T-cell (primary cell): ENCODE data around the gene PPAT. TPM values are rescaled to one million over a fixed set of nuclear protein-coding genes. Genes with fewer than 3 reads are reported as not detected.

Source experiments
- ATAC-seq, 4 experiments: fragments of 200-7000 bp in 3 of 4; fragments of 150-1000 bp in 1 of 4; cut with Tn5 transposase; replicated peaks in 1 of 4; 1 replicate in 3 of 4; 2 replicates in 1 of 4; pipeline ENCODE4 v1.10.0; 2021; ENCODE audit warnings: moderate library complexity in 3 of 4, mild to moderate bottlenecking in 2 of 4, moderate number of reproducible peaks in 1 of 4
- CTCF ChIA-PET, 2 donors: fragments of 300-600 bp; sonication (Branson Sonifier 250); formaldehyde crosslinking; loops; one replicate each; lab custom pipeline; 2022; ENCODE audit warnings: antibody characterized with exemption in 2 of 2; lab: Charles Lee
- POLR2A ChIA-PET, 2 donors: fragments of 300-600 bp; sonication (Branson Sonifier 250); formaldehyde crosslinking; loops; one replicate each; lab custom pipeline; 2022; ENCODE audit warnings: antibody characterized with exemption in 2 of 2; lab: Charles Lee
- DNase-seq, 35 experiments: peaks; one replicate each; pipeline versions ENCODE4 v3.0.0 to v3.0.0-alpha.2; 2013 to 2023
- H3K27ac ChIP-seq: one replicate; pipeline ENCODE4 v1.5.1; 2013; ENCODE audit warnings: low read length
- H3K27me3 ChIP-seq, 2 experiments: replicated peaks in 1 of 2; 1 replicate in 1 of 2; 2 replicates in 1 of 2; pipeline versions ENCODE4 v1.6.1 to v1.7.0; 2013; ENCODE audit warnings: low read length in 1 of 2, mixed read lengths in 1 of 2; ENCODE audit not compliant: control insufficient read depth in 2 of 2, insufficient read depth in 2 of 2; ENCODE audit errors: extremely low read depth in 1 of 2
- H3K36me3 ChIP-seq, 2 donors: 1 replicate in 1 of 2; 2 replicates in 1 of 2; pipeline versions ENCODE4 v1.6.1 to v1.7.0; 2013; ENCODE audit warnings: low read length in 1 of 2; ENCODE audit not compliant: control insufficient read depth in 2 of 2, insufficient read depth in 1 of 2; ENCODE audit errors: extremely low read depth in 1 of 2
- H3K4me1 ChIP-seq, 2 experiments: 1 replicate in 1 of 2; 2 replicates in 1 of 2; pipeline versions ENCODE4 v1.6.1 to v1.7.0; 2013; ENCODE audit warnings: low read length in 2 of 2, mixed read lengths in 1 of 2; ENCODE audit not compliant: insufficient read depth in 2 of 2, control insufficient read depth in 1 of 2; ENCODE audit errors: extremely low read depth in 1 of 2
- H3K4me3 ChIP-seq, 2 donors: 1 replicate in 1 of 2; 2 replicates in 1 of 2; pipeline versions ENCODE4 v1.5.1 to v1.7.0; 2013; ENCODE audit warnings: mild to moderate bottlenecking in 2 of 2, low read length in 1 of 2, moderate library complexity in 1 of 2; ENCODE audit not compliant: control insufficient read depth in 1 of 2; ENCODE audit errors: extremely low read depth in 1 of 2
- H3K9me3 ChIP-seq: 2 replicates; pipeline ENCODE4 v1.7.0; 2013
- H3K27ac Mint-ChIP-seq, 2 donors: one replicate each; pipeline ENCODE4 v1.8.0; 2020 to 2021; ENCODE audit warnings: mild to moderate bottlenecking in 2 of 2, mixed read lengths in 2 of 2
- H3K27me3 Mint-ChIP-seq, 2 donors: one replicate each; pipeline ENCODE4 v1.8.0; 2021 to 2022; ENCODE audit warnings: mixed read lengths in 2 of 2
- H3K36me3 Mint-ChIP-seq: one replicate; pipeline ENCODE4 v1.8.0; 2021; ENCODE audit warnings: mixed read lengths
- H3K4me1 Mint-ChIP-seq, 3 donors: one replicate each; pipeline ENCODE4 v1.8.0; 2020 to 2022; ENCODE audit warnings: mixed read lengths in 3 of 3, mild to moderate bottlenecking in 1 of 3
- H3K4me3 Mint-ChIP-seq, 3 donors: one replicate each; pipeline ENCODE4 v1.8.0; 2020 to 2022; ENCODE audit warnings: mild to moderate bottlenecking in 3 of 3, mixed read lengths in 3 of 3, moderate library complexity in 3 of 3
- H3K9me3 Mint-ChIP-seq, 3 donors: one replicate each; pipeline ENCODE4 v1.8.0; 2020 to 2022; ENCODE audit warnings: mixed read lengths in 3 of 3
- WGBS: methylation state at CpG from one replicate; pipeline ENCODE4 v1.1.5; 2013; ENCODE audit warnings: missing lambda C conversion rate; ENCODE audit not compliant: insufficient coverage; 5-methylcytosine and 5-hydroxymethylcytosine counted together
- total RNA-seq, 35 experiments: library from RNA in 6 of 35; stranded (reverse) in 6 of 35; fragments of 120-200 nt in 1 of 35; gene quantifications; one replicate each; pipeline versions ENCODE4 v1.2.1 to v1.2.4 and lab custom pipeline; 2013 to 2026

PPAT gene
- total RNA-seq, 5 donors from 2014 or later (not counting 1 experiment from before 2014, with no cell fraction given) = 10.5 to 15.1 (median 12.5) TPM

DNA sequence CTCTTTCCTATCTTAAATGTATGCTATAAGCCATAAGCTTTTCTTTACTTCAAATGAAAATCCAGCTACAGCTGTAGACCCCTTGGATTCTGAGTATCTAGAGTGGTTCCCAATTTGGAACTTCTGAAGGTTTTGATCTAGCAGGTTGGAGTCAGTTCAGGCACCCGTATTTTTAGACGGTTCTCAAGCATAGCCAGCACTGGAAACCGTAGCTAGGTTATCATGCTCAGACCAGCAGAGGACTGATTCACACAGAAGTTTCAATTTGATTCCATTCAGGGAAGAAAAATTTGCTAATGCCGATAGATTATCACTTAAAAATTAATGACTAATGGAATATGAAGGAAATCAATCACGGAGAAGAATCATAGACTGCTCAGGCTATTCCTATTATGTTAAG, 11.2 kb downstream of the PPAT start:
- CTCF ChIA-PET = interaction anchor here (0.6 to 4.5 kb wide), 11 partner anchors 8 to 413 kb away, joined by 3 to 74 read pairs (median 5); partner anchors contain the start of genes PAICS (in 2 of the 2) and PPAT (in 1 of the 2)
- H3K4me3 ChIP-seq = no peak overlapping the region
- H3K4me1 ChIP-seq = no peaks in the 10 kb centered on the region
- H3K27ac Mint-ChIP-seq = no peak overlapping the region
- H3K27ac ChIP-seq = no peak overlapping the region
- no peak overlapping the region for H3K4me3 Mint-ChIP-seq
- no peak for ATAC-seq
- peaks cover 6% of the 10 kb centered on the region for H3K36me3 Mint-ChIP-seq
- H3K9me3 Mint-ChIP-seq = no peaks in the 10 kb centered on the region
- H3K9me3 ChIP-seq = no peaks in the 10 kb centered on the region
- peaks cover 3 to 13% (median 3%) of the 10 kb centered on the region in 3 donors for H3K4me1 Mint-ChIP-seq
- no peak for DNase-seq
- WGBS = 89% methylated on average over 3 of the region's 5 CpGs
- H3K36me3 ChIP-seq = no peaks in the 10 kb centered on the region
- H3K27me3 ChIP-seq = no peaks in the 10 kb centered on the region
- POLR2A ChIA-PET = interaction anchor here in 1 of 2 donors (1.3 to 1.4 kb wide), 2 partner anchors 13 to 37 kb away, joined by 5 to 9 read pairs; partner anchors contain the start of gene AASDH
- H3K27me3 Mint-ChIP-seq = no peaks in the 10 kb centered on the region

DNA sequence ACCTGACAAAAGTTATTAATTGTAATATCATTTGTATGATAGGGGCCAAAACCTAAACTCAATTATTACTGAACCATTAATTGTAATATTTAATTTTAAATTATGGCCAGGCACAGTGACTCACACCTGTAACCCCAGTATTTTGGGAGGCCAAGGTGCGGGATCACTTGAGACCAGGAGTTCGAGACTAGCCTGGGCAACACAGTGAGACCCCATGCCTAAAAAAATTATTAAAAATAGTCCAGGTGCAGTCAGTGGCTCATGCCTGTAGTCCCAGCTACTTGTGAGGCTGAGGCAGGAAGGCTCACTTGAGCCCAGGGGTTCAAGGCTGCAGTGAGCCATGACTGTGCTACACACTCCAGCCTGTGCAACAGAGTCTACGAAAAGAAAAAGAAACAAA, 18.0 kb downstream of the PPAT start:
- Histone ChIP-seq H3K27me3 (no peaks in the 10 kb centered on the region), H3K4me1 (no peaks in the 10 kb centered on the region), H3K4me3 (no peak overlapping the region), H3K9me3 (no peaks in the 10 kb centered on the region), H3K36me3 (no peaks in the 10 kb centered on the region), H3K27ac (no peak overlapping the region)
- DNase-seq (no peak), ATAC-seq (no peak)
- WGBS = 94% methylated on average over 2 of the region's 3 CpGs
- Mint-ChIP-seq H3K4me1 (peaks cover 0 to 8% (median 0%) of the 10 kb centered on the region in 3 donors), H3K36me3 (no peaks in the 10 kb centered on the region), H3K27ac (no peak overlapping the region), H3K4me3 (no peak overlapping the region), H3K27me3 (no peaks in the 10 kb centered on the region), H3K9me3 (no peaks in the 10 kb centered on the region)
- CTCF ChIA-PET = interaction anchor here in 1 of 2 donors (0.6 kb wide), 1 partner anchor 339 kb away, joined by 7 read pairs; no protein-coding TSS in a partner anchor
- POLR2A ChIA-PET = no interaction called here

DNA sequence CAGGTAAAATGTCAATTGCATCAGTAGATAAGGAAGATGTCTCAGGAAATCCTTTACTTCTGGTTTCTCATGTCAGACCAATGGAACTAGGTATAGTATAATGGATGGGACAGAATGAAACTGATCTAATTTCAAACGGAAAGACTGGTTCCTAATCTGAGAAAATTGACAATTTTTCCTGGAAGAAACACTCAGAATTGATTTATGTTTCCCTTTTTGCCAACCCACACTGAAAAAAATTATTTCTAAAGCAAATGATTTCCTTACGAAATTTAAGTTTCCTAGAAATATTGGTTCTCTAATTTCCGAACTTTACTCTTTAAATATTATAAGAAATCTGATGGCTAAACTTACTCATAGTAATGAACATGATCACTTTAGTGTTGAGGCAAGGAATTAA, 19.1 kb downstream of the PPAT start:
- no peaks in the 10 kb centered on the region for H3K36me3 ChIP-seq
- no peaks in the 10 kb centered on the region for H3K27me3 ChIP-seq
- no peaks in the 10 kb centered on the region for H3K4me1 ChIP-seq
- Mint-ChIP-seq H3K4me3 (no peak overlapping the region), H3K36me3 (no peaks in the 10 kb centered on the region), H3K9me3 (no peaks in the 10 kb centered on the region), H3K27me3 (no peaks in the 10 kb centered on the region), H3K27ac (no peak overlapping the region), H3K4me1 (peaks cover 0 to 19% (median 2%) of the 10 kb centered on the region in 3 donors)
- CTCF ChIA-PET = interaction anchor here (0.6 kb wide), 2 partner anchors 9 to 421 kb away, joined by 3 to 11 read pairs; no protein-coding TSS in a partner anchor
- POLR2A ChIA-PET = no interaction called here
- no peaks in the 10 kb centered on the region for H3K9me3 ChIP-seq
- no CpG with 5 or more reads among the region's 3 CpGs for WGBS
- no peak overlapping the region for H3K27ac ChIP-seq
- no peak for DNase-seq
- no peak for ATAC-seq
- H3K4me3 ChIP-seq = no peak overlapping the region

DNA sequence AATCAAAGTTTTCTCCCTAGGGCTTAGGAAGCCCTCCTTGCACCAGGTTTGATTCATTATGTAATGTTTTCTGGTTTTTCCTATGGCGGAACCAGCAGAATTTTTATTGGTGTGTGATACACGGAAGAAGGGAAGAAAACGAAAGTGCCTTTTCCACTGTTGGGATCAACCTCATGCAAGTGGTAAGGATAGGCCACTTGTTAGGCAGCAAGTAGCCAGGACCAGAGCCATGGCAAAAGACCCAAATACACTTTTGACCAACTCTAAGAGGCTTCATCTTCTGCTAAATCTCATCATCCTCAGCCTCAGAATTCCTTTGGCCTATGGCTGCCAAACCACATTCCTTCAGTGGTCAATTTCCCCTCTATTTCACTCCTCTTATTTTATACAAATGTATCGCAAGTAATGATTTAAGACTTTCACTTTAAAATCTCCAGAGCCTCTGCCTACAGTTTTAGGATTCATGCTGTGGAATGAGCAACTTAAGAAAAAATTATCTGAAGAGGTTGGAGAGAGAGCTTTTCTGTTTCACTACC, 21.2 kb downstream of the PPAT start:
- Mint-ChIP-seq H3K9me3 (no peaks in the 10 kb centered on the region), H3K27ac (no peak overlapping the region), H3K4me3 (no peak overlapping the region), H3K36me3 (no peaks in the 10 kb centered on the region), H3K27me3 (no peaks in the 10 kb centered on the region), H3K4me1 (peaks cover 9 to 13% (median 9%) of the 10 kb centered on the region in 3 donors)
- Histone ChIP-seq H3K4me1 (no peaks in the 10 kb centered on the region), H3K27me3 (no peaks in the 10 kb centered on the region), H3K9me3 (no peaks in the 10 kb centered on the region), H3K4me3 (no peak overlapping the region), H3K27ac (no peak overlapping the region), H3K36me3 (no peaks in the 10 kb centered on the region)
- CTCF ChIA-PET = no interaction called here
- 100% methylated on average over 1 of the region's 4 CpGs for WGBS
- ATAC-seq = no peak
- DNase-seq = no peak
- POLR2A ChIA-PET = no interaction called here

DNA sequence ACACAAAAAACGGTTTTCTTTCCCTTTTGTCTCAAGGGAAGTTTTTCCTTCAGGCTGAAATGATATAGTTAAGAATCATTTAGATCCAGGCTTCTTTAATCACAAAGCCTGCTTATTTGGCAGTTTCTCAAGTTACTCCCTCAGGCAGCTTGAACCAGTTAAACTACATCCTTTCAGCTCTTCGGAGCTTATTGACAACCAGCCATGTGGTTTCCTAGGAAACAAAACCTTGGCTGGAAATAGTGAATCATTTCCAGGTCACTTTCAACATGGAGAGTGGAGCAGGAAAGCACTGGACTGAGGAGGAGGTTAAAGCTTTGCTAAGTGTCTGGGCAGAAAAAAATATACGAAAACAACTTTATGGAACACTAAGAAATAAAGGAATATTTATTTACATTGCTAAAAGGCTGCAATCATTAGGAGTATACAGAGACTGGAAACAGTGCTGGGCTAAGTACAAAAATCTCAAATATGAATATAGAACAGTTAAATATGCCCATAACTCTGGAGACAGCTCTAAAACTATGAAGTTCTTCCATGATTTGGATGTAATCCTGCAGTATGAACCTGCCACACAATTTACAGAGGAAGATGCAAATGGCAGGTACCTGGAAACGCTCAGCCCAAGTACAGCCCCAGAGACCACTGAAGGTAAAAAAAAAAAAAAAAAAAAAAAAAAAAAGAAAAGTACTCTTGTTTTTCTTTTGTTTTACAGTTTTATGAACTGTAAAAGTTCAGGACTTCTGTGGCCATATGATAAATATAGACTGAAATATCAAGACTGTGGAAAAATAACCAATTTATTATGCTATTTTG, 25.0 kb downstream of the PPAT start:
- ChIA-PET POLR2A (interaction anchor here in 1 of 2 donors (0.7 kb wide), 1 partner anchor 22 kb away, joined by 9 read pairs; no protein-coding TSS in a partner anchor), CTCF (interaction anchor here in 1 of 2 donors (0.6 kb wide), 1 partner anchor 192 kb away, joined by 3 read pairs; no protein-coding TSS in a partner anchor)
- H3K27ac Mint-ChIP-seq = no peak overlapping the region
- no peaks in the 10 kb centered on the region for H3K9me3 Mint-ChIP-seq
- no peak overlapping the region for H3K4me3 Mint-ChIP-seq
- Histone ChIP-seq H3K27me3 (no peaks in the 10 kb centered on the region), H3K4me1 (no peaks in the 10 kb centered on the region), H3K4me3 (no peak overlapping the region), H3K27ac (no peak overlapping the region), H3K36me3 (peaks cover 0 to 12% of the 10 kb centered on the region in 2 donors), H3K9me3 (no peaks in the 10 kb centered on the region)
- H3K36me3 Mint-ChIP-seq = peaks cover 20% of the 10 kb centered on the region
- no CpG with 5 or more reads among the region's 4 CpGs for WGBS
- peaks cover 9 to 13% (median 12%) of the 10 kb centered on the region in 3 donors for H3K4me1 Mint-ChIP-seq
- ATAC-seq = no peak
- DNase-seq = no peak
- H3K27me3 Mint-ChIP-seq = no peaks in the 10 kb centered on the region

DNA sequence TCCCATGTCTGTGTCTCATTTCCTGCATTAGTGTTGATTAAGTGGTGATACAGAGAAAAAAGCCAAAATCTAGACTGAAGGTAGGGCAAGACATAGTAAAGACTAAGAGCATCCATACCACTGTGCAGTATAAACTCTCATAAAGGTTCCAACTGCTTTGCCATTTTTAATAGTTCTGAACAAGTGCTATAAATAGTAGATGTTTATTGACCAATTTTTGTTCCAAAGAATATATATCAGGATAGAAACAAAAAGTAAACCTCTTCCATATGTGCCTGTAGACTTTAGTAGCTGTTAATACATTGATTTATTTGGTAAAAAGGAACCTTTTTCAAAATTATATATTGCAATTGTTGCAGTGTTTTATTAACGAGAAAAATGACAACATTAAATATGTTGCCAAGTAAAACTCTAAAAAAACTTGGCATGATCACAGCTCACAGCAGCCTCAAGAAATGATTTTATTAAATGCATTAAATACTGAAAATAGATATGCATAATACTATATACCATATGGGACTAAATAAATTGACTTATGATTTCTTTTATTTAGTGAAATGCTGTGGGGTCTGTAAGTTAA, 25.8 kb downstream of the PPAT start:
- H3K4me3 ChIP-seq = no peak overlapping the region
- no peaks in the 10 kb centered on the region for H3K4me1 ChIP-seq
- Mint-ChIP-seq H3K36me3 (peaks cover 25% of the 10 kb centered on the region), H3K27me3 (no peaks in the 10 kb centered on the region), H3K9me3 (no peaks in the 10 kb centered on the region), H3K4me3 (no peak overlapping the region), H3K4me1 (peaks cover 9 to 13% (median 12%) of the 10 kb centered on the region in 3 donors), H3K27ac (no peak overlapping the region)
- H3K27me3 ChIP-seq = no peaks in the 10 kb centered on the region
- CTCF ChIA-PET = interaction anchor here in 1 of 2 donors (0.6 kb wide), 1 partner anchor 193 kb away, joined by 3 read pairs; no protein-coding TSS in a partner anchor
- ATAC-seq (no peak), DNase-seq (no peak)
- peaks cover 0 to 18% of the 10 kb centered on the region in 2 donors for H3K36me3 ChIP-seq
- no peak overlapping the region for H3K27ac ChIP-seq
- no peaks in the 10 kb centered on the region for H3K9me3 ChIP-seq
- WGBS = no CpG with 5 or more reads among the region's 1 CpG
- POLR2A ChIA-PET = no interaction called here
